HG03439 (cell line): ENCODE results near the gene GPX4.

ENCODE experiments used
- ATAC-seq: cut with Tn5 transposase; IDR thresholded peaks from one replicate; pipeline ENCODE4 v1.9.1; 2021; ENCODE audit warnings: mild to moderate bottlenecking, moderate library complexity; ENCODE audit not compliant: unreplicated experiment

Gene GPX4

DNA sequence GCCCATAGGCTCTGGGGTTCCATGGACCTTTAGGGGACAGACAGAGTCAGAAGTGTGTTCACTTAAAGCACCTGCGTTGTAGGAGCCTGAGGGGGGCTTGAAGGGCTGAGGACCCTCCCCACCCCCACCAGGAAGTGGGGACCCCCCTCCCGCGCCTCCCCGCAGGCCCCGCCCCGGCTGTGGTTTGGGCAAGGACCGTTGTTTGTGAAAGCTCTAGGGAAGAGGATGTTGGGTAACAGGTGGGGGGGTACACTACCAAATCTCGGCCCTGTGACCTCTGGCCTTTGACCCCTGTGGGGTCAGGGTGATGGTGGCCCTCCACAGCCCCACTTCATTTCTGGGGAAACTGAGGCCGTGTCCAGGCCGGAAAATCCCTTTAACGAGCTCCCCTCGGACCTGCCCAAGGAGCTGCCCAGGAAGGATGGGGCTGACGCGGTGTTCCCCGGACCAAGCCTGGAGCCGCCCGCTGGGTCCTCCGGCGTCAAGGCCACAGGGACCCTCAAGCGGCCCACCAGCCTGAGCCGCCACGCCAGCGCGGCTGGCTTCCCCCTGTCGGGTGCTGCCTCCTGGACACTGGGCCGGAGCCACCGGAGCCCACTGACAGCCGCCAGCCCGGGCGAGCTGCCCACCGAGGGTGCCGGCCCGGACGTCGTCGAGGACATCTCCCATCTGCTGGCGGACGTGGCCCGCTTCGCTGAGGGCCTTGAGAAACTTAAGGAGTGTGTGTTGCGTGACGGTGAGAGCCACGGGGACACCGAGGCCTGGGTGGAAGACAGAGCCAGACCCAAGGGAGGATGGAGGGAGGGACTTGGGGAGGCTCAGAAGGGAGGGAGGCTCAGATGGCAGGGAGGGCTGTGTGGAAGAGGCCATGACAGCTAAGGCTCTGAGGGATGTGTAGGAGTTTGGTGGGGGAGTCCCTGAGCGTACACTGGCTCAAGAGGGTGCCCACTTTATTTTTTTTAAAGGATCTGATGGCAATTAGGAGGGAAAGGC, 35.5 kb upstream of the GPX4 start:
- no peak for ATAC-seq

DNA sequence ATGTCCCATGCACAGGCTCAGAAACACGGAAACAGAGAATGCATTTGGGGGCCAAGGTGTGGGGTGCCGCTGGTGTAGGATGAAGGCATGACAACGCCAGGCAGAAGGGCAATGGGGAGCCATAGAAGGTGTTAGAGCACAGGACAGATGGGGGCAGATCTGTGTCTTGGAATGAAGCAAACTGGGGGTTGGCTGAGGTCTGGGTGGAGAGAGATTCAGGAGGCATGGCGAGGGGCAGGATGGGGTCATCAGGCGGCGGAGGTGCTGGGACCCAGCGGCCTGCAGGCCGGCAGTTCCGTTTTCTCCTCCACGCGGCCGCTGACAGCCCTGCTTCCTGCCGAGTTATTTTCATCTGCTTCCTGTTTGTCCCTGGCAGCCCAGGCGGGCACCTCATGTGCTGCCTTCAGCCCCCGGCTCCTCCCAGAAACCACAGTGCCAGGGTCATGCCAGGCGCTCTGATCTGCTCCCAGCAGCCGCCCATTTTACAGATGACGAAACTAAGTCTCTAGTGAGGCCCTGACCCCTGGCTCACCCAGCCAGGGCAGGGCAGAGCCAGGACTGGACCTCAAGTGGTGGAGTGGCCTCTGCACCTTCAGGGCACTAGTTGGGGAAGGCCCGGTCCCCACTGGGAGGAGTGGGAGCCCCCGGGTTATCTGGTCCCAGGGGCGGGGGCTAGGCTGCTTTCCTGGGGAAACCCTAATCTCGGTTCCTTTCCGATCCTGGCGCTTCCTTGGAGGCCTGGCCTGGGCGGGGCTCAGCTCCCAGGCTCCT, 34.6 kb upstream of the GPX4 start:
- ATAC-seq = no peak

GRCh38 chr19:1070576-1070930, 33.2 kb upstream of the GPX4 start:
- ATAC-seq = no peak

- no peak for ATAC-seq
These were observed 32.6 kb upstream of the GPX4 start for GRCh38 chr19:1070931-1071791.

DNA sequence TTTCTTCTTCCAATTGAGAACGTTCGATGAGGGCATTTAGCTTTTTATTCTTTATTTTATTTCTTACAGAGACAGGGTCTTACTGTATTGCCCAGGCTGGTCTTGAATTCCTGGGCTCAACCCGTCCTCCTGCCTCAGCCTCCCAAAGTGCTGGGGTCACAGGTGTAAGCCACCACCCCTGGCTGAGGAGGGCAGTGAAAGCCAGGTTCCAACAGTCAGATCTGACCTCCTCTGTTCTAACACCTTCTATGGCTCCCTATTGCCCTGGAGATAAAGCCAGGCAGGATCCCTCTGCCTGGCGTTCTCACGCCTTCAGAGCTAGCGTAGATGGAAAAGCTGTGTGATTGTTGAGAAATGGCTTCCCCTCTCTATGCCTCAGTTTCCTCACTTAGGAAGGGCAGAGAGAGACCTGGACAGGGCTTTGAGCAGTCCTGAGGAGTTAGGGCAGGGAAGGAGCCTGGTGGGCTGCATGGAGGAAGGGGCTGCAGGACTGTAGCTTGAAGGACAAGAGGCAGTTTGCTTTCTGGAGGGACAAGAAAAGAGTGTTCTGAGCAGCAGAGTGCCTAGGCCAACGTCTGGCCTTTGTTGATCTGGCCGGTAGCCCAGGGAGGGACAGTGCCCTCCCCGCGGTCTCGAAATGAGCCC, 31.3 kb upstream of the GPX4 start:
- ATAC-seq = no peak

GRCh38 chr19:1073063-1073955, 30.5 kb upstream of the GPX4 start:
- ATAC-seq = no peak

DNA sequence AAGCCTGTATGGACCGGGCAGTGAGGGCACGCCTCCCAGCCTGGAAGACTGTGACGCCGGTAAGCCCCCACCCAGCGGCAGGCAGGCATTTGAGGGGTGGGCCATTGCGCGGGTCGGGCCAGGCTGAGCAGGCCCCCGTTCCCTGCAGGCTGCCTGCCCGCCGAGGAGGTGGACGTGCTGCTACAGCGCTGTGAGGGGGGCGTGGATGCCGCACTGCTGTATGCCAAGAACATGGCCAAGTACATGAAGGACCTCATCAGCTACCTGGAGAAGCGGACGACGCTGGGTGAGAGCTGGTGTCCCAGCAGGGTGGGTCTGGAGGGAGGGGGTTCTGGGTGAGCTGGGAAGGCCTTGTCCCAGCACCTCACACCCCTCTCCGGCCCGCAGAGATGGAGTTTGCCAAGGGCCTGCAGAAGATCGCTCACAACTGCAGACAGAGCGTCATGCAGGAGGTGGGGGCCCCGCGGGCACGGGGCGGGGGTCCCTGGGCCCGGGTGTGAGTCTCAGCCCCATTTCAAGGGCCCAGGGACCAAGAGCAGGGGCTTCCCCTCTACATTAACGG, 29.8 kb upstream of the GPX4 start:
- ATAC-seq = no peak

- ATAC-seq = no peak
These were observed 29.1 kb upstream of the GPX4 start for GRCh38 chr19:1074544-1075283.

GRCh38 chr19:1076046-1076386, 27.8 kb upstream of the GPX4 start:
- ATAC-seq = no peak

- peak; percentile 50 for ATAC-seq
These were observed 26.8 kb upstream of the GPX4 start for GRCh38 chr19:1076951-1077350.

DNA sequence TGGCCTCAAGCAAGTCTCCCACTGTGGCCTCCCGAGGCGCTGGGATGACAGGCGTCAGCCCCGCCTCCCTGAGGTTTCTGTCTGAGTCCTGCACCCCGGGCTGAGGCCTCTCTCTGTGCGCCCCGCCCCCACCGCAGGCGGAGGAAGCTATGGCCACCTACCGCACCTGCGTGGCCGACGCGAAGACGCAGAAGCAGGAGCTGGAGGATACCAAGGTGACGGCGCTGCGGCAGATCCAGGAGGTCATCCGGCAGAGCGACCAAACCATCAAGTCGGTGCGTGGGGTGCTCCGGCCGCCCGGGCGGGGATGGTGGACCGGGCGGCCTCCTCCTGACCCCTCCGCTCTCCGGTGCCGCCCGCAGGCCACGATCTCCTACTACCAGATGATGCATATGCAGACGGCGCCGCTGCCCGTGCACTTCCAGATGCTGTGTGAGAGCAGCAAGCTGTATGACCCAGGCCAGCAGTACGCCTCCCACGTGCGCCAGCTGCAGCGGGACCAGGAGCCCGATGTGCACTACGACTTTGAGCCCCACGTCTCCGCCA, 24.2 kb upstream of the GPX4 start:
- ATAC-seq = no peak

DNA sequence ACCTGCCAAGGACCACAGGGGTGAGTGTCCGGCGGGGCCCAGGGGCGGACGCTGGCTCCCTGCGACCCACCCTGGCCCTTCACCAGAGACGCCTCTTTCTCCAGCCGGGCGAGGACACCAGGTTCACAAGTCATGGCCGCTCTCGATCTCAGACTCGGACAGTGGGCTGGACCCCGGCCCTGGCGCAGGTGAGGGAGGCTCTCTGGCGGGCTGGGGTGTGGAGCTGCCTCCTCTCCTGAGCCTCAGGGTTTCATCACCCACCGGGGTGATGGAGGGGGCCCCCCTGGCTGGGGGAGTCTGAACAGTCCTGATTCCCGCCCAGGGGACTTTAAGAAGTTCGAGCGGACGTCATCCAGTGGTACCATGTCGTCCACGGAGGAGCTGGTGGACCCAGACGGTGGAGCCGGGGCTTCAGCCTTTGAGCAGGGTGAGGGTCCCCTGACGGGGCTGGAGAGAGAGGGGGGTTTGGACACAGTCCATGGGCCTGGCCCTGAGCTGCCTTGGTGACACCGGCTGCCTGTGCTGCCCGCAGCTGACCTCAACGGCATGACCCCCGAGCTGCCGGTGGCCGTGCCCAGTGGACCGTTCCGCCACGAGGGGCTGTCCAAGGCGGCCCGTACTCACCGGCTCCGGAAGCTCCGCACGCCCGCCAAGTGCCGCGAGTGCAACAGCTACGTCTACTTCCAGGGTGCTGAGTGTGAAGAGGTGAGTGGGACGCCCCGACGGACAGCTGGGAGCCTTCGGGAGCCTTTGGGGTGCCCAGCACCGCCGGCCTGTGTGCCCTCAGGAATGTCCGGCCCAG, 23.2 kb upstream of the GPX4 start:
- ATAC-seq = no peak

- no peak for ATAC-seq
These were observed 22.3 kb upstream of the GPX4 start for GRCh38 chr19:1081301-1082164.

DNA sequence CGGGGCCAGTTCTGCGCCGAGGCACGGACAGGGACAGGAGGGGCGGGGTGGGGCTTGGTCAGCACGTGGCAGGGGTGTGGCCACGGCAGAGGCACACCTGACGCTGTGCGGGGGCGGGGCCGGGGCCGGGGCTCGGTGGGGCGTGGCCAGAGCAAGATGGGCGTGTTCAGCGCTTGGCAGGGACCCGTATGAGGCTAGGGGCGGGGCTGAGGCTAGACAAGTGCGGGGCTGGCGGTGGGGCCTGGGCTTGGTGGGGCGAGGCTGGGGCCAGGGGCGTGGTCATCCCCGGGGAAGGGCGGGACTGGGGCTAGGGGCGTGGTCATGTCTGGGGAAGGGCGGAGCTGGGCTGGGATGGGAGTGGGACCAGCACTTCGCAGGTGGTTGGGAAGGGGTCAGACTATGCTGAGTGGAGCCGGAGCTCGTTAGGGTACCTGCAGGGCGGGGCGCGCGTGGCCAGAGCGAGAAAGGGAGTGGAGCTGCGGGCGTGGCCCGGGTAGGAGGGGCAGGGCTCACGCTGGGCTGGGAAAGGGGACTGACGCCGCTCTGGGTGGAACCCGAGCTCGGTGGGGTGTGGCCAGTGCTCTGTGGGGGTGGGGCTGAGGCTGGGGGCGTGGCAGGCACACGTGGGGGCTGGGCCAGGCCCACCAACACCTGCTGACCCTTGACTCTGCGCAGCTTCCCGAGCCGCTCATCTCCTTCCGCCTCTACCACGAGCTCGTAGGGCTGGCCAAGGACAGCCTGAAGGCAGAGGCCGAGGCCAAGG, 21.4 kb upstream of the GPX4 start:
- ATAC-seq = no peak

GRCh38 chr19:1082928-1083816, 20.6 kb upstream of the GPX4 start:
- no peak for ATAC-seq
